ENCODE measurements around the gene IFFO2.

GRCh38 chr1:18874036-18874435, 82.4 kb downstream of the IFFO2 start:
- TF ChIP-seq CTCF (IDR thresholded peaks at IDR 0.05) (no peak), ZFX (IDR thresholded peaks at IDR 0.05; ENCODE audit: borderline replicate concordance) (no peak)

All from 22Rv1 (cell line).